GM20000 (cell line): ENCODE measurements around the gene CRADD.
"Not testable (repeated sequence)": the region's sequence is repeated elsewhere in the genome, so short reads cannot be mapped to it uniquely, and the experiment has no call there.

ENCODE experiments used
- DNase-seq: peaks from one replicate; pipeline ENCODE4 v3.0.0; 2012; ENCODE audit warnings: low spot score
- TF ChIP-seq, protein P1 (sequence below): IDR thresholded peaks from 2 replicates; pipeline ENCODE4 v1.5.1; 2012; ENCODE audit warnings: mild to moderate bottlenecking, control low read depth; ENCODE audit errors: extremely low read depth, missing control alignments

The CRADD gene

DNA sequence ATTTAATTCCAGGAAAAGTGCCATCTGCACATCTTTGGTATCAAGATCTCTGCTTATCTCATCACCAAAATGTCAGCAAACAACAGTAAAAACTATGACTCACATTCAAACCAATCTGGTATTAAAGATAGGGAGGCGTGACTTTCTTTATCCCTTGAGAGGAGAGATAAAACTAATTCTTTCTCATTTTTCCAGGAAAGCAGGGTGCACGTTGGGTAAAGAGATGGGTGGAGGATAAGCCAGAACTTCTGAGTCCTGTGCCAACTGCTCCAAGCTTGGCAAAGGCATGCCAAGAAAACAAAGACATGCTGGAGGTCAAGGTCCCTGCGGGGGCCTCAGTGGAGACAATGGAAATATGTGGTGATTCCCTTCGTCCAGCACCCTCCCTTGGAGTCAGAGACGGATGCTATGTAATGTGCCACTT lies 245.4 kb downstream of the CRADD start:
- DNase-seq = no peak
- TF ChIP-seq, protein P1, sequence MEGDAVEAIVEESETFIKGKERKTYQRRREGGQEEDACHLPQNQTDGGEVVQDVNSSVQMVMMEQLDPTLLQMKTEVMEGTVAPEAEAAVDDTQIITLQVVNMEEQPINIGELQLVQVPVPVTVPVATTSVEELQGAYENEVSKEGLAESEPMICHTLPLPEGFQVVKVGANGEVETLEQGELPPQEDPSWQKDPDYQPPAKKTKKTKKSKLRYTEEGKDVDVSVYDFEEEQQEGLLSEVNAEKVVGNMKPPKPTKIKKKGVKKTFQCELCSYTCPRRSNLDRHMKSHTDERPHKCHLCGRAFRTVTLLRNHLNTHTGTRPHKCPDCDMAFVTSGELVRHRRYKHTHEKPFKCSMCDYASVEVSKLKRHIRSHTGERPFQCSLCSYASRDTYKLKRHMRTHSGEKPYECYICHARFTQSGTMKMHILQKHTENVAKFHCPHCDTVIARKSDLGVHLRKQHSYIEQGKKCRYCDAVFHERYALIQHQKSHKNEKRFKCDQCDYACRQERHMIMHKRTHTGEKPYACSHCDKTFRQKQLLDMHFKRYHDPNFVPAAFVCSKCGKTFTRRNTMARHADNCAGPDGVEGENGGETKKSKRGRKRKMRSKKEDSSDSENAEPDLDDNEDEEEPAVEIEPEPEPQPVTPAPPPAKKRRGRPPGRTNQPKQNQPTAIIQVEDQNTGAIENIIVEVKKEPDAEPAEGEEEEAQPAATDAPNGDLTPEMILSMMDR = no peak

DNA sequence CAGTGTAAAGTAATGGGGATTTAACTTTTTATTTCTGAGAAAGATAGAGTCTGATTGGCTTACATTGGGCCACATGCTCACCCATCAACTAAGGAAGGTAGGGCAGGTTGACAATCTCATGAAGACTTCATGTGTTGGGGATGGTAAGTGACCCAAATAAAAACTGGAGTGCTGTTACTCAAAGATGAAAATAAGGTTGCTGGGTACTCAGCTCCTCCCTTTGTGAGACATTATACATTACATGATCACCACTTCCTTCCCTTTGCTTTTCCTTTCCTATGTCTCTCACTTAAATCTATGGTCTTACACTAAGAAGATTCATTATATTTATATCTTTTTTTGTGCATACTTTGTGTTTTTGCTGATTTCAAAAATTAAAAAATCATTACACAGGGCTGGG lies 247.2 kb downstream of the CRADD start:
- TF ChIP-seq, protein P1 = no peak
- no peak for DNase-seq

DNA sequence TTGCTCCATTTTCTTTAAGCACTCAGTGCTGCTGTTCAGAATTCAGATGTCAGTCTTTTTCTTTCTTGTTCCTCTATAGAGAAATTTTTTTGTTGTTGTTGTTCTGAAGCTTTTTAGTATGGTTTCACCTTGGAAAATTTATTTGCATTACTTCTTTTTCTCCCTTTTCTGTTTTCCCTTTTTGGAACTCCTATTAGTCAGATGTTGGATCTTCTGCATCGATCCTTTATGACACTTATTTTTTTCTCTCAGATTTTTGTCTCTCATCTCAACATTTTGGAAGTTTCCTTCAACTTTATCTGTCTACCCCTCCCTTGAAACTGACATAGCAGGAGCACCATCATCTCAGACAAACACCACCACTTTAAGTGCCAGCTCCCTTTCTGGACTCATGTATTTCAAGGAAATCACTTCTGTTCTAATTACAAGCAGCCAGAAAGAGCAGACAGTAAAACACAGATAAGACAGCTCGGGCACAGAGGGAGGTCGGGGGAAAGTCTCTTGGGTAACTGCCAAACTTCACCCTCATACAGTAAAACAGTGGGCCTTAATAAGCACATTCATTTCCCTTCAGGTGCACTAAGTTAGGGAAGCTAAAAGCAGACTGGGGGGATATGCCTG lies 248.5 kb downstream of the CRADD start:
- DNase-seq = no peak

DNA sequence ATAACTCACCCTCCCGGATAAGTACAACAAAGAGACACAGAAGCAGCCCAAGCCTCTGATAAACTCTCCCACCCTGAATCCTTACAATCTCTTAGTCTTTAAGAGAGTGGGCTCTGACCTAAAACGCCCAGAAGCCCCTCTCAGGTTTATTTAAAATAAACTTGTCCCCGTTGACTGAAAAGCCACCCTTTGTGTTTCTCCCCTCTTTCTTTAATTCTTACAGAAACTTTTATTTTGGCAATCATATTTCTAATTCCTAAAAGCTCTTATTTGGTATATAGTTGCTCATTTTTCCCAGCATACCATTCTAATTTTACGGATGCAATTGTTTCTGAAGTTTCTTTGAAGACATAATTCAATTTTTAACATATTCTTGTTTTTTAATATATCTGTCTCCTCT lies 249.1 kb downstream of the CRADD start:
- TF ChIP-seq, protein P1 = no peak
- DNase-seq = no peak

More for the DNA sequence above, 248.5 kb downstream of the CRADD start:
- TF ChIP-seq, protein P1 = no peak

DNA sequence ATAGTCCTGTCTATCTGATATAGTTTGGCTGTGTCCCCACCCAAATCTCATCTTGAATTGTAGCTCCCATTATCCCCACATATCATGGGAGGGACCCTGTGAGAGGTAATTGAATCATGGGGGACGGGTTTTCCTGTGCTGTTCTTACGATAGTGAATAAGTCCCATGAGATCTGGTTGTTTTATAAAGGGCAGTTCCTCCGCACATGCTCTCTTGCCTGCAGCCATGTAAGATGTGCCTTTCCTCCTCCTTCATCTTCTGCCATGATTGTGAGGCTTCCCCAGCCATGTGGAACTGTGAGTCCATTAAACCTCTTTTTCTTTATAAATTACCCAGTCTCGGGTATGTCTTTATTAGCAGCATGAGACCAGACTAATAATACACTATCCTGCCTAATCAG lies 251.9 kb downstream of the CRADD start:
- not testable (repeated sequence) for DNase-seq

DNA sequence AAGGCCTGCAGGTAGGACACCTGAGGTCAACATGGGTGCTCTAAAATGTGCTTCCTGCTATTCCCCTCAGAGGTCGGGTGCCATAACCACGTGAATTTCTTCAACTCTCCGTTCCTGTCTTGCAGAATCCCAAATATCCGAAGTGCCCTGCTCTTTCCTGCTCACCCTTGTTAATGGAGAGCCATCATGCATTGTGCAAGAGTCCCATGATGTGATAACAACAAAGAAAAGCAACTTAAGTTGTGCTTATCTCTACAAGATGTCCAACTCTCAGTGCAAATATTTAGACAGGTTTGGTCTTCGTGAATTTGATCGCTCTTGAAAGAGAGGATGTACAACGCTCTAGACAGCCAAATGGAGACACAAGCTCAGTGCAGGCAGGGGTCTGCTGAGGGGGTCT lies 260.6 kb downstream of the CRADD start:
- DNase-seq = no peak
- TF ChIP-seq, protein P1 = no peak

DNA sequence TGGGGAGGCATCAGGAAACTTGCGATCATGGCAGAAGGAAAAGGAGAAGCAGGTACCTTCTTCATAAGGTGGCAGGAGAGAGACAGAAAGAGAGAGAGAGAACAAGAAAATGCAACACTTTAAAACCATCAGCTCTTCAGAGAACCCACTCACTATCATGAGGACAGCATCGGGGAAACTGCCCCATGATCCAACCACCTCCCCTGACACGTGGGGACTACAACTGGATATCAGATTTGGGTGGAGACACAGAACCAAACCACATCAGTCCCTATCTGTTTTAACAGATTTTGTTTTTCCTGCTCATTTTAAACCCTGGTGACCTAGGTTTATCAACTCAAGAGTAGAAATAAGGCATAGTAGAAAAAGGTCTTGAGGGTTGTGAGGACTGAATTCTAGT lies 261.1 kb downstream of the CRADD start:
- TF ChIP-seq, protein P1 = no peak
- no peak for DNase-seq

DNA sequence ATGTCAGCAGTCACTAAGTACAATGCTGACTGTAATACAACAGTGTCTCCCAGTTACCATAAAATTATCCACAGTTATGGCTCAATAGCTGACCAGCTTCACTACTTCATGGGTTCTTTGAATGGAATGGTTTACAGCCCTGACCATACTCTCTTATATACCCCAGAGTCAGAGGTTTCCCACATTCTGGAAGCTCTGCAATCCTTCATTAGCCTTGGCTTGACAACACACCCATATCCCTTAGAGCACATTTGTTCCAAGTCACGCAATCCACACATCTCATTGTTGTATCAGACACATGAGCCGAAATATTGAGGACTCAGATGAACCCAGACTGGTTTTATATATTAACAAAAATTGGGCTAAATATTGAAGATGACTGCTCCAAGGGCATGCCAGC lies 261.8 kb downstream of the CRADD start:
- DNase-seq = no peak
- TF ChIP-seq, protein P1 = no peak
